ENCODE results near the gene SLC6A3. TPM values are rescaled to one million over a fixed set of nuclear protein-coding genes. Genes with fewer than 3 reads are reported as not detected.

Gene SLC6A3
- total RNA-seq, 1 donor from 2014 or later = 0.16 TPM

DNA sequence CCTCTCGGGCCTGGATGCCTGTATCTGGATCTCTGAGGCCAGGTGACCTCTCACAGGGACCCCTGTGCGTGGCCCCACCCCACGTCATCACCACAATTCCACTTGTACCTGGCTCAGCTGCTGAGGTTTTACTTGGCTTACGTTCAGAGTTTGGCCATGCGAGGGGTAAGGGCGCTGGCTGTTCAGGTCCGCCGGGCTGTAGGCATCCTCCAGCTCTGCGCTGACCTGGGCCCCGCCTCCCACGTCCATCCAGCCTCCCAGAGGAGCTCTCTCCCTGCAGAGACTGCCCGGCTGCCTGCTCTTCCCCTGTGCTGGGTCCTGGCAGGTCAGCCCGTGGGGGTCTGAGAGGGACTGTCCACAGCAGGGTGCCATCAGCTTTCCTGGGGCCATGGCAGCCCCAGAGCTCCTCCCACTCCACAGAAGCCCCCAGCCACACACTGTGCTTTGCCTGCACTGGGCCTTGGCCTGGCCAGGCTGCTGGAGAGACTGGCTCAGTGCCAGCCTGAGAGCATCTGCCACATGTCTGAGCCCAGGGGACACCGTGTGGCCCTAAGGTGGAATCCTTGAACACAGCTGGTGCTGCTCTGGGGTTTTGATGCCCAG lies 43.6 kb downstream of the SLC6A3 start:
- Mint-ChIP-seq H3K27me3 (ENCODE audit: low read depth) (peaks cover 28% of the 10 kb centered on the region), H3K4me1 (peaks cover 2% of the 10 kb centered on the region), H3K4me3 (no peak overlapping the region), H3K9me3 (peaks cover 3% of the 10 kb centered on the region), H3K27ac (ENCODE audit: unreplicated experiment) (no peak overlapping the region), H3K36me3 (ENCODE audit: low read depth) (no peaks in the 10 kb centered on the region)
- no peak for DNase-seq (ENCODE audit: low read depth, low spot score)
- no peak for TF ChIP-seq CTCF (conservative IDR thresholded peaks at IDR 0.05)

GRCh38 chr5:1400936-1401335 lies 44.3 kb downstream of the SLC6A3 start:
- peaks cover 32% of the 10 kb centered on the region for H3K27me3 Mint-ChIP-seq (ENCODE audit: low read depth)
- no peak for DNase-seq (ENCODE audit: low read depth, low spot score)
- no peak overlapping the region for H3K4me3 Mint-ChIP-seq
- no peak for TF ChIP-seq CTCF (conservative IDR thresholded peaks at IDR 0.05)
- peaks cover 3% of the 10 kb centered on the region for H3K9me3 Mint-ChIP-seq
- no peaks in the 10 kb centered on the region for H3K4me1 Mint-ChIP-seq
- no peaks in the 10 kb centered on the region for H3K36me3 Mint-ChIP-seq (ENCODE audit: low read depth)
- H3K27ac Mint-ChIP-seq (ENCODE audit: unreplicated experiment) = no peak overlapping the region

GRCh38 chr5:1400211-1400855 lies 44.9 kb downstream of the SLC6A3 start:
- Mint-ChIP-seq H3K27me3 (ENCODE audit: low read depth) (peaks cover 36% of the 10 kb centered on the region), H3K4me1 (no peaks in the 10 kb centered on the region), H3K4me3 (no peak overlapping the region), H3K9me3 (peaks cover 3% of the 10 kb centered on the region), H3K36me3 (ENCODE audit: low read depth) (no peaks in the 10 kb centered on the region), H3K27ac (ENCODE audit: unreplicated experiment) (no peak overlapping the region)
- no peak for DNase-seq (ENCODE audit: low read depth, low spot score)
- TF ChIP-seq CTCF (conservative IDR thresholded peaks at IDR 0.05) = no peak

DNA sequence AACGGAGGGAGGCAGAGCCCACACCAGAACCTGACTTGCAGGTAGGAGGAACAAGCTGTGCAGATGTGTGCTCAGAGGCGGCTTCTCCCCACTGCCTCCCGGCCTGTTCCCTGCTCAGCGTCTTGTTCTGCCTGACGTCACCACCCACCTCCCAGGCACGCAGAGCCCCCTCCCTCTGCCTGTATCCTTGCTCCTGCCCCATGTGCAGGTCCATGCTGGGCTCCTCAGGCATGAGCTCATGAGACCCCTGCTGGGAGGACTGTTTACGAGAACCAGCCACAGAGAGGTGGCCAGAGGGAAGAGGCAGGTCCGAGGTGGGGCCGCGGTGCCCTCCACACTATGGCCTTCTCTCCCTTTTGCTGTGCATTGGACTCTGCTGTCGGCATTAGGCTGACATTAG lies 45.5 kb downstream of the SLC6A3 start:
- no peak overlapping the region for H3K4me3 Mint-ChIP-seq
- peaks cover 3% of the 10 kb centered on the region for H3K9me3 Mint-ChIP-seq
- DNase-seq (ENCODE audit: low read depth, low spot score) = no peak
- H3K4me1 Mint-ChIP-seq = no peaks in the 10 kb centered on the region
- H3K27me3 Mint-ChIP-seq (ENCODE audit: low read depth) = peaks cover 39% of the 10 kb centered on the region
- no peak for TF ChIP-seq CTCF (conservative IDR thresholded peaks at IDR 0.05)
- H3K27ac Mint-ChIP-seq (ENCODE audit: unreplicated experiment) = no peak overlapping the region
- no peaks in the 10 kb centered on the region for H3K36me3 Mint-ChIP-seq (ENCODE audit: low read depth)

GRCh38 chr5:1396293-1396816 lies 48.9 kb downstream of the SLC6A3 start:
- peaks cover 49% of the 10 kb centered on the region for H3K27me3 Mint-ChIP-seq (ENCODE audit: low read depth)

More at GRCh38 chr5:1396293-1396816, 48.9 kb downstream of the SLC6A3 start:
- no peak for TF ChIP-seq CTCF (conservative IDR thresholded peaks at IDR 0.05)
- no peak for DNase-seq (ENCODE audit: low read depth, low spot score)
- Mint-ChIP-seq H3K4me3 (no peak overlapping the region), H3K36me3 (ENCODE audit: low read depth) (no peaks in the 10 kb centered on the region), H3K27ac (ENCODE audit: unreplicated experiment) (no peak overlapping the region), H3K4me1 (no peaks in the 10 kb centered on the region), H3K9me3 (peaks cover 3% of the 10 kb centered on the region)
